GM19463 (cell line): ENCODE results near the gene CBY1.

ENCODE experiments used
- ATAC-seq: cut with Tn5 transposase; IDR thresholded peaks from one replicate; pipeline ENCODE4 v1.9.1; 2021; ENCODE audit warnings: mild to moderate bottlenecking, moderate library complexity; ENCODE audit not compliant: unreplicated experiment

CBY1 gene

GRCh38 chr22:38720350-38720749, 63.9 kb downstream of the CBY1 start:
- ATAC-seq = no peak

DNA sequence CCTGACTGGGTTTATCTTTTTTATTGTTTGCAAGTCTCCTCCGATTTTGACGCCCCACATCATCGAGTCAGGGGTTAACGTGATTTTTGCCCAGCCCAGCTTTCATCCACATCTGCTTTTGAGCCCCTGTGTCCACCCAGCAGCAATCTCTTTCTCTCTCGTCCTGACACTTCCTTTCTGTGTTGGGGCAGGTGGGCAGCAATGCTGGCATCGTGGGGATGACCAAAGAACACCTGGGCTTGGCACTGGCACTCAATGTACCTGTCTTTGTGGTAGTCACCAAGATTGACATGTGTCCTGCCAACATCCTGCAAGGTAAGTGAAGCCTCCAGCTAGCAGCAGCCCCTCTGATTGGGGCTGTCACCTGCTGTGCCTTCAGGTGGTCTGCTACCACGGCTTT, 65.1 kb downstream of the CBY1 start:
- ATAC-seq = no peak
